GM12801 (cell line): ENCODE measurements around the gene L3MBTL1.

Source experiments
- CTCF ChIP-seq: IDR thresholded peaks from one replicate; pipeline ENCODE4 v1.5.1; 2011; ENCODE audit warnings: control low read depth; ENCODE audit not compliant: insufficient read length; ENCODE audit errors: extremely low read depth

The L3MBTL1 gene

GRCh38 chr20:43507150-43508080, at the start of gene L3MBTL1:
Gene L3MBTL1 (plus strand): TSS chr20:43507697. CDS start chr20:43513504, 5,807 bp downstream.
- no peak for TF ChIP-seq CTCF

- TF ChIP-seq CTCF: no peak
Measured at GRCh38 chr20:43458422-43458924, 49.0 kb upstream of the L3MBTL1 start.

GRCh38 chr20:43459022-43459942, 48.2 kb upstream of the L3MBTL1 start:
- TF ChIP-seq CTCF: no peak

GRCh38 chr20:43460172-43460829, 47.2 kb upstream of the L3MBTL1 start:
- no peak for TF ChIP-seq CTCF

- no peak for TF ChIP-seq CTCF
Measured at GRCh38 chr20:43460830-43461200, 46.7 kb upstream of the L3MBTL1 start.

- TF ChIP-seq CTCF: no peak
Measured at GRCh38 chr20:43461894-43462659, 45.4 kb upstream of the L3MBTL1 start.
